HG03064 (cell line): ENCODE measurements around the gene KDM5B.
"Not testable (repeated sequence)": the region's sequence is repeated elsewhere in the genome, so short reads cannot be mapped to it uniquely, and the experiment has no call there.

Experiments used
- ATAC-seq: cut with Tn5 transposase; IDR thresholded peaks from one replicate; pipeline ENCODE4 v1.9.1; 2021; ENCODE audit warnings: low read depth; ENCODE audit not compliant: unreplicated experiment

The KDM5B gene

GRCh38 chr1:202716654-202717053, 91.6 kb downstream of the KDM5B start:
- ATAC-seq = no peak

DNA sequence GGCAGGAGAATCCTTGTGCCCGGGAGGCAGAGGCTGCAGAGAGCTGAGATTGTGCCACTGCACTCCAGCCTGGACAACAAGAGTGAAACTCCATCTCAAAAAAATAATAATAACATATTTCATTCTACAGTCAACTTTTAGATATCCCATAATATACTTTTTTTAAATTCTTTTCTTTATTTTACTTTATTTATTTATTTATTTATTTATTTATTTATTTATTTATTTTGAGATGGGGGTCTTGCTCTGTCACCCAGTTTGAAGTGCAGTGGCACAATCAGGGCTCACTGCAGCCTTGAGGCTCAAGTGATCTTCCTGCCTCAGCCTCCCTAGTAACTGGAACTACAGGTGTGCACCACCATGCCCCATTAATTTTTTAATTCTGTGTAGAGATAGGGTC, 94.0 kb downstream of the KDM5B start:
- not testable (repeated sequence) for ATAC-seq

DNA sequence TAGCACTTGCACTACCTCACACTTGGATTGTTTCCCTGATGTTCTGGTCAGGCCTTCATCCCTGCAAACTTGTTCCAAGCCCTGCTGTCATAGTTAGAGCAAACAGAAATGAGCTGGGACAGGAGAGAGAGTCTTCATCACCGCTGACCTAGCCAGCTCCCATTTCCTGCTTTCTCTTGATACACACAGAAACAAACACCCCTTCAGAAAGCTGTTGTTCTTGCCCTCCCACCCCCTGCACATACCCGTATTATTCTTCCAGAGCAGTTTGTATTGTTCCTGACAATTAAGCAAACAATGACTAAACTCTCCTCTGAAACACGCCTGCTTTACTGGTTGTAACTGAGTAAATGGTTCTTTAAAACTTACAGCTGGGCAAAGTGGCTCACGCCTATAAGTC, 95.1 kb downstream of the KDM5B start:
- ATAC-seq = no peak

- ATAC-seq = no peak
These were observed 96.1 kb downstream of the KDM5B start for GRCh38 chr1:202711949-202712635.

GRCh38 chr1:202710070-202711045, 97.9 kb downstream of the KDM5B start, which contains the start of gene SYT2:
TSS of gene SYT2 (minus strand) at chr1:202710454. CDS start at chr1:202605772, 104,682 bp downstream.
- ATAC-seq = no peak

DNA sequence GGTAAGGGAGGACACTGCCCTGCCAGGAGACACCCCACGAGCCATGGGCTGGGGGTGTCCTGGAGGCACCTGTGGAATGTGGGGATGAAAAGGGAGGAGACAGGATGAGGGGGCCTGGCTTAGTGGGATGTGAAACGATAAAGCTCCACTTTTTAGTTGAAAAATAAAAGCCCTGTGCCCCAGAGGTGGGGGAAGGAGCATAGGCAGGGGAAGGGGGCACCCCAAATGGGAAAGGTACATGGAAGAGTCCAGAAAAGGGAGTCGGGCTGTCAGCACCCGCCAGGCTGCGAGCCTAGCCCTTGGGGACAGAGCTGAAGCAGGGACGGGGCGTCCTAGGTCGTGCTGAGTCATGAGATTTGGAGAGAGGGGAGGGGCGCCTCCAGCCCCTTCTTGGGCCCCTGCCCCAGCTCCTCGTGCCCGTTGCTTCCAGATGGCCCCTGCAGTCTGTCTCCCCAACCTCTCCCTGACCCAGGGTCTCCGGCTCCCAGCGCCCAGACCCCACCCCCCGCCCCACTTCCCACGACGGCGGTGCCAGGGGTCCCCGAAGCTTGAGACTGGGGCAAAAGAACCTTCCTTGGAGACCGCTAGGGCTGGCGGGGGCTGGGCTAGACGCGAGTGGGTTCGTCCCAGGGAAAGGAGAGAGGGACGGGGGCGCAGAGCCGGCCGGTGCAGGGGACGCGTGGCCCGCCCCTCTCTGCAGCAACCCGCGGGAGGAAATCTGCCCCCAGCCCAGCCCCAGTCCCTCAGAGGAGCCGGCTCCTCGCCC, 98.8 kb downstream of the KDM5B start:
- no peak for ATAC-seq

- ATAC-seq = no peak
These were observed 99.6 kb downstream of the KDM5B start for GRCh38 chr1:202708456-202709275.

GRCh38 chr1:202706851-202707250, 101.4 kb downstream of the KDM5B start:
- no peak for ATAC-seq

- no peak for ATAC-seq
These were observed 103.6 kb downstream of the KDM5B start for GRCh38 chr1:202704601-202705000.

GRCh38 chr1:202703191-202703590, 105.0 kb downstream of the KDM5B start:
- no peak for ATAC-seq

DNA sequence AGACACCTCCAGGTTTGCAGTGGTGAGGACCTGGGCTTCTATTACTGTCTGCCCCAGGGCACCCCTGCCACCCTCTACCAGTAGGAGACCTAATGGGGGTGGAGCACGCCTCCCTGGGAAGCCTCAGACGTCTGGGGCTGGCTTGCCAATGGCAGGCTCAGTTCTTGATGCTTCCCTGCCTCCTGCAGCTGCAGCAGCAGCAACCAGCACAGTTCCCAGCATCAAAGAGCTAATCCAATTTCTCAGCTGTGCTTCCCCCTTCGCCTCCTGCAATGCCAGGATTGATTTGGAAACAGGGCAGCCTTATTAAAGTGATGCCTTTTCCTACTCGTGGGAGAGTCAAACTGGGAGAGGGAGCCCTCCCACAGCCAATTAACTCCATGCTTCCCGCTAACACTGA, 106.1 kb downstream of the KDM5B start:
- ATAC-seq = no peak

- ATAC-seq = no peak
These were observed 107.0 kb downstream of the KDM5B start for GRCh38 chr1:202701200-202701599.

DNA sequence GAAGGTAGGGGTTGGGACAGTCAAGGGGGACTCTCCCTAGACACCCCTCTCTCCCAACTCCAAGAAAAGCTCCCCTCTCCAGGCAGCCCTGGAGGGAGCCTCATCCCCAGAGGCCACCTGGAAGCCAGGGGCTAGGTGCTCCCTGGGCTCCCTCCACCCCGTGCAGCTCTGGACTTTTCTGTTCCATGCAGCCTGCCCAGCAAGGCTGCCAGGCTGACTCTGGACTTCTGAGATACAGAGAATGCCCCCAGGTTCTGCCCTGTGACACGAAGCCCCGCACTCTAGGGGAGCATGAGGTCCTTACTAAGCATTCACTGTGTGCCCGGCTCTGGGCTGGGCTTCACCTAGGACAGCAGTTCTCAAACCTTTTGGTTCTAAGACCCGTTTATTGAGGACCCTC, 108.2 kb downstream of the KDM5B start:
- no peak for ATAC-seq

- no peak for ATAC-seq
These were observed 109.9 kb downstream of the KDM5B start for GRCh38 chr1:202698276-202698675.

DNA sequence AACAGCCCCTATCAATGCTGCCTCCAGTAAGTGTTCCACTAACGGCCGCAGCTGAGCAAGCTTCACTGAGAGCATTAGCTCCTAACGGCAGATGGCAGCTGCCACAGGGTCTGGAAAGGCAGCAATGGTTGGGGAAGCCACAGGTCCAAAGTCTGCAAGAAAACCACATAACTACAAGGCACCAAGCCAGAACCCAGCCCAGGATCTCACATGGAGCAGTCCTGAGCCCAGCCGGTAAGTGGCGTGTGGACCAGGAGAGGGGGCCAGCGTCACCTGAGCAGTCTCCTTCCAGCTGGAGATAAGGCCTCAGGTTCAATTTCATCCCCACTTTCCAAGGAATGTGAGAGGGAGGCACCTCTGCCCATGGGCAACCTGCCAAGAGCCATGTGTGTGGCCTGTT, 111.2 kb downstream of the KDM5B start:
- no peak for ATAC-seq

DNA sequence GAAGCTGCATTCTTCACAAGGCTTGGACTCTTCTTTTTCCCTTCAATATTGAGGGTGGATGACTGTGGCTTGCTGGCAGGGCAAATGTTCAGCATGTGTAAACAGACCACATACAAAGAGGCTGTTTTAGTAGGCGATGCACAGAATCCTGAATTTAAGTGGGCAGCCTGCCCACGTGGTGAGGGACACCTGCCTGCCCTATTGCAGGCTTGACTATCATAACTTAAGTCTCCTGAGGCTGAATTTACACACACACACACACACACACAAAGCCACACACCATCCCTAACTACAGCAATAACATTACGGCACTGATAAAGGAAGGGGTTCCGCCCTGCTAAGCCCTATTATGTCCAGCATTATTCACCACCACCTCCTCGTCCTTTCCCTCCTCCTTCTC, 113.9 kb downstream of the KDM5B start:
- ATAC-seq = no peak

DNA sequence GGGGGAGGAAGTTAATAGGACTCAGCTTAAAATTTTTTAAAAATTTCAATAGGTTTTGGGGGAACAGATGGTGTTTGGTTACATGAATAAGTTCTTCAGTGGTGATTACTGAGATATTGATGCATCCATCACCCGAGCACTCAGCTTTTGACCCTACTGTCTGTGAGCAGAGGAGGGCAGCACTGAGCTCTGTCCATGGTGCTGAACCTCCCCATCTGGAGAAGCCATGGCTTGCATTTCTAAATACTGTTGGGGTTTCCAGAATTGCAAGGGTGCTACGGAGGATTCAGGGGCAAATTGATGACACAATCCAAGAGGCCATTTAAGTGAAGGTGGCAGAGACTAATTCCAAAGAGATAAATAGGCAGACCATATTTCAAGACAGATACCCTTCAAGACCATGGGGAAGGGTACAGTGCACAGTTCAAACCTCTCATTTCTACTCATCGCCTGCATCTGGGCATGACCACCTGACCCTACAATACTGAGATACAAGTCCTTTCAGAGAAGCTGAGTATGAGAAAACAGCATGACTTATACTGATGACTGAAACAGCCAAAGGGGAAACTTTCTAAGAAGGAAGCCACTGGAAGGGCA, 115.2 kb downstream of the KDM5B start:
- no peak for ATAC-seq

GRCh38 chr1:202691816-202692215, 116.4 kb downstream of the KDM5B start:
- ATAC-seq = no peak

DNA sequence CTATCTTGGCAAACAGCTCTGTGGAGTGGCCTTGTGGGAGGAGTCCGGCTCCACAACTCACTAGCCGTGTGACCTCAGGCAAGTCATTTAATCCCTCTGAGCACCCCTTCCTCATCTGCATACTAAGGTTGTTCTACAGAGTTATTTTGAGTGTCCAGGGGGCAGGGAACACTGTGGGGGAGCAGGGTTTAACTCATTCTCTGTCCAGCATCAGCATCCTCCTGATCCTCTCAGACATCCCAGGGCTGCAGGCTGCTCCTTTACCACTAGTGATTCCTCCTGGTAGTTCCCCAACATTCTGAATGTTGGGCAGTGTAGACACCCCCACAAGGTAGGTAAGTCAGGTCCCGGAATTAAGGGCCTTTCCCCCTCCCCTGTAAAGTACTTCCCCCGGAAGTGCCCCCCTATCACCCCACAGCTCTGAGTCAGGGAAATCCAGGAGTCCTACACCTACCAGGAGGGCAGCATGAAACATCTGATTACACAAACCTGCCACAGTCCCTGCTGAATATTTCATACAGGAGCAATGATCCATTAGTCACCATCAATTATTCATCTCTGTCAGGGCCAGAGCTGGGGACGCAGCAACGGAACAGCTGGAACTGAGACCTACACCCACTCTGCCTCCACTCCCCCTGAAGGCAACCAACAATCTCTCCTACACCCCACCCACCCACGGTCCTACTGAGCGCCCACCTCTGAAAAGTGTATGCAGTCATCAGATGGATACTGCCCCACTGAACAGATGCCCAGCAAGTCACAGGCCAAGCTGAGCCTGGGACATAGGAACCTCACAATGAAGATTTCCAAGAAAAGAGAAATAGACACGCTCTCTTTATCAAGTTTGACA, 118.5 kb downstream of the KDM5B start:
- no peak for ATAC-seq
